ENCODE measurements around the gene TNNC2. TPM values are rescaled to one million over a fixed set of nuclear protein-coding genes. Genes with fewer than 3 reads are reported as not detected.

TNNC2 gene
- total and polyA plus RNA-seq, 9 of the 15 experiments (the other 6 are each of a cell fraction or from before 2014, with no cell fraction given): not detected

DNA sequence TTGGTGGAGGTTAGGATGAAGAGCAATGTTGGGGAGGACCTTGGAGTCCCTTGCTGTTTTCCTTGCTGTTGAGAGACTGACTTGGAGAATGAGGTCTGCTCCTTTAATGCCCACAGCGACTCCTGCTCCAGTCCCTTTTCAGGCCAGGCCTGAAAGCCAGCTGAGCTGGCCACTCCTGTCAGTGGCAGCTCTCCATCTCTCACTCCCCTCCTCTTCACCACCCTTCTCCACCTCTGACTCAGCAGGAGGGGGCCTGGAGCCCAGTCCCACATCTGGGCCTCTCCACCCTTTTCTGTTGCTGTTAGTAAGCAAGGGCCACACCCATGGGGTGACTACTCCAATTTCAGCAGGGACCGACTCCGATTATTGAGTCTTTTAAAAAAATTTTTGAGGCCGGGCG lies 8.7 kb upstream of the TNNC2 start (continued):
- TF ChIP-seq PBX2 (CRISPR knock-in tag; IDR thresholded peaks at IDR 0.05; ENCODE audit: low read depth): no peak
- TF ChIP-seq PBX2 (tag; conservative IDR thresholded peaks at IDR 0.05; ENCODE audit: low read depth): no peak
- TF ChIP-seq TAF7 (tag; IDR thresholded peaks at IDR 0.05): no peak
- TF ChIP-seq ZNF75A (CRISPR knock-in tag; IDR thresholded peaks at IDR 0.05): no peak
- TF ChIP-seq ZNF175 (CRISPR knock-in tag; IDR thresholded peaks at IDR 0.05; ENCODE audit: low read depth): no peak
- TF ChIP-seq CCAR2 (IDR thresholded peaks at IDR 0.05; ENCODE audit: low read depth, low read length): no peak
- TF ChIP-seq ZBTB7A (IDR thresholded peaks at IDR 0.05; ENCODE audit: borderline replicate concordance, control insufficient read depth, low read depth, low read length): peak; percentile 62; the same call in 1 of the 2 replicates
- TF ChIP-seq ARID1B (IDR thresholded peaks at IDR 0.05): peak; percentile 46
- TF ChIP-seq ETV5 (CRISPR knock-in tag; IDR thresholded peaks at IDR 0.05; ENCODE audit: low read depth): no peak
- TF ChIP-seq ATF2 (CRISPR knock-in tag; IDR thresholded peaks at IDR 0.05): no peak
- TF ChIP-seq BCLAF1 (IDR thresholded peaks at IDR 0.05; ENCODE audit: borderline replicate concordance in 1 of 2, control insufficient read depth in 1 of 2, low read depth in 2 of 2, low read length in 1 of 2): no peak
- TF ChIP-seq SMARCB1 (IDR thresholded peaks at IDR 0.05; ENCODE audit: insufficient read length, low read depth): no peak
- no peak for TF ChIP-seq ZBTB9 (CRISPR knock-in tag; IDR thresholded peaks at IDR 0.05)
- TF ChIP-seq SMARCC2 (IDR thresholded peaks at IDR 0.05; ENCODE audit: low read depth): no peak
- TF ChIP-seq, protein P1, sequence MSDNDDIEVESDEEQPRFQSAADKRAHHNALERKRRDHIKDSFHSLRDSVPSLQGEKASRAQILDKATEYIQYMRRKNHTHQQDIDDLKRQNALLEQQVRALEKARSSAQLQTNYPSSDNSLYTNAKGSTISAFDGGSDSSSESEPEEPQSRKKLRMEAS (CRISPR knock-in tag; IDR thresholded peaks at IDR 0.05): no peak
- TF ChIP-seq HDAC1 (IDR thresholded peaks at IDR 0.05): peak in 1 of 2 experiments; percentile 49; a peak in 1 of 4 replicates
- peak; percentile 75 for TF ChIP-seq C11orf30 (IDR thresholded peaks at IDR 0.05; ENCODE audit: low read depth)
- TF ChIP-seq BACH1 (tag; IDR thresholded peaks at IDR 0.05): no peak
- TF ChIP-seq, protein P2, sequence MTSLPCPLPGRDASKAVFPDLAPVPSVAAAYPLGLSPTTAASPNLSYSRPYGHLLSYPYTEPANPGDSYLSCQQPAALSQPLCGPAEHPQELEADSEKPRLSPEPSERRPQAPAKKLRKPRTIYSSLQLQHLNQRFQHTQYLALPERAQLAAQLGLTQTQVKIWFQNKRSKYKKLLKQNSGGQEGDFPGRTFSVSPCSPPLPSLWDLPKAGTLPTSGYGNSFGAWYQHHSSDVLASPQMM (CRISPR knock-in tag; IDR thresholded peaks at IDR 0.05): no peak

Measured in K562 (cell line).